ENCODE measurements around the gene FKBP14. TPM values are rescaled to one million over a fixed set of nuclear protein-coding genes. Genes with fewer than 3 reads are reported as not detected.

FKBP14 gene
- total RNA-seq, 2 donors from 2014 or later: 9.6 to 22.7 TPM

DNA sequence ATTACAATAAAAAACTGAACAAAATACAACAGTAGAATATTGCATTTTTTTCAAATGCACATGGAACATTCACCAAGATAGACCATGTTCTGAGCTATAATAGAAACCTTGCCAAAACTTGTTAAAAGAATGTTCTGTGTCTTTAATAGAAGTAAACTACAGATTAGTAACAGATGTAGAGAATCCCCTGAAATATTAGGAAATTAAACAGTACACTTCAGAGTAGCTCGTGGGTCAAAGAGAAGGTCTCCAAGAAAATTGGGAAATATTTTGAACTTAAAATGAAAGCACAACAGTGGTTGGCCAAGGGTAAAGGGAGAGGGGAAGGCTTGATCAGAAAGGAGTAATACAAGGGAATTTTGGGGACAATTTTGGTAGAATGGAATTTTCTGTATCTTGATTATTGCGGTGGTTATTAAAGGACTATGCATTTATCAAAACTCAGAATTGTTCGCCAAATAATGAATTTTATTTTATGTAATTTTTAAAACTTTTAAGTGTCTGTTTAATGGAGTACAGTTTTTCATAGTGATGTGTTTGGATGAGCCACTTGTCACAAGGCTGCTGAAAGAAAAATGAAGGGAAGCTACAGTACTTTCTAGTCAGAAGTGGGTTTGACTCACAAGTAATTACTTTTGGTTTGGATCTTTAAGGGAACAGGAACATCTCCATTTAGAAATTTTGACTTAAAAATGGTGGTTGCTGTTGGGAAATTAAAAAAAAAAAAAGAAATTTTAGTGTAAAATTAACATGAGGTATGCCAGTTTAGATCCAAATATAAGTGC is 11.9 kb upstream of the FKBP14 start:
- DNase-seq (no peak), ATAC-seq (peak; percentile 24)
- H3K9me3 ChIP-seq: no peaks in the 10 kb centered on the region
- no peak overlapping the region for H3K4me3 ChIP-seq
- intact Hi-C loops (cut with DNase I): no loop called here
- H3K27ac ChIP-seq: no peak overlapping the region
- H3K27me3 ChIP-seq: no peaks in the 10 kb centered on the region
- no peaks in the 10 kb centered on the region for H3K4me1 ChIP-seq
- no peaks in the 10 kb centered on the region for H3K36me3 ChIP-seq (replicated peaks in 1 of 2; ENCODE audit: insufficient read depth in 1 of 2, low read depth in 2 of 2)
- 87 to 93% methylated on average over 3 of the region's 3 CpGs for WGBS, 2 donors
- TF ChIP-seq POLR2A (IDR thresholded peaks at IDR 0.05): no peak
- TF ChIP-seq, protein P1, sequence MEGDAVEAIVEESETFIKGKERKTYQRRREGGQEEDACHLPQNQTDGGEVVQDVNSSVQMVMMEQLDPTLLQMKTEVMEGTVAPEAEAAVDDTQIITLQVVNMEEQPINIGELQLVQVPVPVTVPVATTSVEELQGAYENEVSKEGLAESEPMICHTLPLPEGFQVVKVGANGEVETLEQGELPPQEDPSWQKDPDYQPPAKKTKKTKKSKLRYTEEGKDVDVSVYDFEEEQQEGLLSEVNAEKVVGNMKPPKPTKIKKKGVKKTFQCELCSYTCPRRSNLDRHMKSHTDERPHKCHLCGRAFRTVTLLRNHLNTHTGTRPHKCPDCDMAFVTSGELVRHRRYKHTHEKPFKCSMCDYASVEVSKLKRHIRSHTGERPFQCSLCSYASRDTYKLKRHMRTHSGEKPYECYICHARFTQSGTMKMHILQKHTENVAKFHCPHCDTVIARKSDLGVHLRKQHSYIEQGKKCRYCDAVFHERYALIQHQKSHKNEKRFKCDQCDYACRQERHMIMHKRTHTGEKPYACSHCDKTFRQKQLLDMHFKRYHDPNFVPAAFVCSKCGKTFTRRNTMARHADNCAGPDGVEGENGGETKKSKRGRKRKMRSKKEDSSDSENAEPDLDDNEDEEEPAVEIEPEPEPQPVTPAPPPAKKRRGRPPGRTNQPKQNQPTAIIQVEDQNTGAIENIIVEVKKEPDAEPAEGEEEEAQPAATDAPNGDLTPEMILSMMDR (IDR thresholded peaks at IDR 0.05): no peak

DNA sequence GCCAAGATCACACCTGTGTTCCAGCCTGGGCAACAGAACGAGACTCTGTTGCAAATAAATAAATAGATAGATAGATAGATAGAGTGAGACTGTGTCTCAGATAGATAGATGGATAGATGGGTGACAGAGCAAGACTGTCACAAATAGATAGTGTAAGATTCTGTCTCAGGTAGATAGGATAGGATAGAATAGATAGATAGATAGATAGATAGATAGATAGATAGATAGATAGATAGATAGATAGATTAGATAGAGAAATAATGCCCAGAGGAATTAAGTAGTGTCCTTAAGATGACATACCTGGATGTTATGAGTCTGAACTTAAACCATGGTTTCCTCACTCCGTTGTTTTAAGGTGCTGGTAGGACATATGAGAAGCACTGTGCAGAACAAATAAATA is 9.7 kb upstream of the FKBP14 start:
- no peak for ATAC-seq
- no peaks in the 10 kb centered on the region for H3K27me3 ChIP-seq
- H3K4me3 ChIP-seq: no peak overlapping the region
- H3K4me1 ChIP-seq: peaks cover 7% of the 10 kb centered on the region
- intact Hi-C loops (cut with DNase I): no loop called here
- no peak for DNase-seq
- H3K9me3 ChIP-seq: no peaks in the 10 kb centered on the region
- H3K36me3 ChIP-seq (replicated peaks in 1 of 2; ENCODE audit: insufficient read depth in 1 of 2, low read depth in 2 of 2): no peaks in the 10 kb centered on the region
- TF ChIP-seq, protein P1 (IDR thresholded peaks at IDR 0.05): no peak
- no peak overlapping the region for H3K27ac ChIP-seq
- 53 to 62% methylated on average over 2 of the region's 2 CpGs for WGBS, 2 donors

DNA sequence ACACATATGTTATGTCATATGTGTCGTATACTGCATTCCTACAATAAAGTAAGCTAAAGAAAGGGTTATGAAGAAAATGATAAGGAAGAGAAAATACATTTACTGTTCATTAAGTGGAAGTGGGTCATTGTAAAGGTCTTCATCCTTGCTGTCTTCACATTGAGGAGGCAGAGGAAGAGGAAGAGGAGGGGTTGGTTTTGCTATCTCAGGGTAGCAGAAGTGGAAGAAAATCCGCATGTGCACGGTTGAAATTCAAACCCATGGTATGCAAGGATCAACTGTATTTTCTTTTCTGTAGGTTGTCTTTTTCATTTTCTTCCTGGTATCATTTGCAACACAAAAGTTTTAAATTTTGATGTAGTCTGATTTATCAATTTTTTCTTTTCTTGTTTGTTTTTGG is 8.0 kb upstream of the FKBP14 start:
- no peaks in the 10 kb centered on the region for H3K27me3 ChIP-seq
- no peaks in the 10 kb centered on the region for H3K36me3 ChIP-seq (replicated peaks in 1 of 2; ENCODE audit: insufficient read depth in 1 of 2, low read depth in 2 of 2)
- intact Hi-C loops (cut with DNase I): no loop called here
- no peak for TF ChIP-seq POLR2A (IDR thresholded peaks at IDR 0.05)
- TF ChIP-seq, protein P1 (IDR thresholded peaks at IDR 0.05): no peak
- no peaks in the 10 kb centered on the region for H3K9me3 ChIP-seq
- peaks cover 19% of the 10 kb centered on the region for H3K4me1 ChIP-seq
- WGBS, 2 donors: 87 to 97% methylated on average over 3 of the region's 3 CpGs
- DNase-seq (no peak), ATAC-seq (no peak)
- no peak overlapping the region for H3K27ac ChIP-seq
- H3K4me3 ChIP-seq: no peak overlapping the region

DNA sequence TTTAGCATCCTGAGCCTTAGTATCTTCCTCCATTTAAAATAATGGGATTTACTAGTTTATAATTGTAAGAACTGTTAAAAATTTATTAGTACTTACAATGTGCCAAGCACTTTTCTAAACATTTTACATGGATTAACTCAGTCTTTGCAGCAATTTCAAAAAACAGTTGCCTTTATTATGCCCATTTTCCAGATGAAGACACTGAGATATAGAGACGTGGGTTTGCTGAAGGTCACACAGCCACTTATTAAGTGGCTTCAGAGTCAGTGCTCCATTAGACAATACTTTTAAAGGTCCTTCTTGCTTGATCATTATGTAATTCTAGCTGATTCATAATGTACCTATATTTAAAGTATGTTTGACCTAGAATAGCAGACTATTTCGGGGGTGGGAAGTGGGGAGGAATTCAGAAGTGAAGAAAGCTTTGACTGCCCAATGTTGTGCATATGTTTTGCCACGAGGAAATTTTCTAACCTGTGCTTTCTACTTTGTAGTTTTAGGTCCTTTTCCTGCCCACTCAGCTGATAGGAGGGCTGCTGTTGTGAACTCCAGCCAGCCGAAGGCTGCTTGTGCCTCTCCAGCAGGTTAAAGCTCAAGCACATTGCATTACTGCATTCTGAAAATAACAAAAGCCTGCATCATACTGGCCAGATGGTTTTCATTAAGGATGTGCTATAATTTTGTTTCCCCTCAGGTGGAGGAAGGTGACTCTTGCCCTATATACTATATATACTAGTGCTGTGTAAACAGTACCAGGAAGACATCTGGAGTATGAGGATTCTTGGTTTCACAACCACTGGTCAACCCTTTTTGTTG is 6.0 kb upstream of the FKBP14 start:
- H3K27ac ChIP-seq: no peak overlapping the region
- H3K27me3 ChIP-seq: no peaks in the 10 kb centered on the region
- 48 to 53% methylated on average over 4 of the region's 4 CpGs for WGBS, 2 donors
- DNase-seq (no peak), ATAC-seq (no peak)
- TF ChIP-seq, protein P1 (IDR thresholded peaks at IDR 0.05): no peak
- no peak for TF ChIP-seq POLR2A (IDR thresholded peaks at IDR 0.05)
- peaks cover 23% of the 10 kb centered on the region for H3K4me1 ChIP-seq
- H3K36me3 ChIP-seq (replicated peaks in 1 of 2; ENCODE audit: insufficient read depth in 1 of 2, low read depth in 2 of 2): no peaks in the 10 kb centered on the region
- H3K4me3 ChIP-seq: no peak overlapping the region
- H3K9me3 ChIP-seq: no peaks in the 10 kb centered on the region
- intact Hi-C loops (cut with DNase I): no loop called here

All from body of pancreas (tissue), 4 donors.